ENCODE data around the gene GPR62. TPM values are rescaled to one million over a fixed set of nuclear protein-coding genes. Genes with fewer than 3 reads are reported as not detected.
"Not testable (repeated sequence)": the region's sequence is repeated elsewhere in the genome, so short reads cannot be mapped to it uniquely, and the experiment has no call there.

The GPR62 gene, protein sequence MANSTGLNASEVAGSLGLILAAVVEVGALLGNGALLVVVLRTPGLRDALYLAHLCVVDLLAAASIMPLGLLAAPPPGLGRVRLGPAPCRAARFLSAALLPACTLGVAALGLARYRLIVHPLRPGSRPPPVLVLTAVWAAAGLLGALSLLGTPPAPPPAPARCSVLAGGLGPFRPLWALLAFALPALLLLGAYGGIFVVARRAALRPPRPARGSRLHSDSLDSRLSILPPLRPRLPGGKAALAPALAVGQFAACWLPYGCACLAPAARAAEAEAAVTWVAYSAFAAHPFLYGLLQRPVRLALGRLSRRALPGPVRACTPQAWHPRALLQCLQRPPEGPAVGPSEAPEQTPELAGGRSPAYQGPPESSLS
- total RNA-seq (2014; rRNA removed; shearing (Covaris generic)) = 0.08 and 0.23 TPM in 2 replicates
- polyA plus RNA-seq (2015; cell fraction: cytosol; rRNA removed) = 0.08 and 0.09 TPM in 2 replicates
- polyA plus RNA-seq (2015; cell fraction: nucleus; rRNA removed) = 0.34 and 0.45 TPM in 2 replicates

- DNase-seq (ENCODE audit: low read depth) = no peak
Measured at GRCh38 chr3:51955175-51955892, at the start of gene GPR62. Gene GPR62, plus strand, starts transcription at chr3:51955381. Its CDS starts 272 bp downstream, at chr3:51955653.

GRCh38 chr3:51908026-51908425 lies 47.2 kb upstream of the GPR62 start:
- DNase-seq (ENCODE audit: low read depth) = no peak

- DNase-seq (ENCODE audit: low read depth) = no peak
Measured at GRCh38 chr3:51916418-51916817, 38.8 kb upstream of the GPR62 start.

- no peak for DNase-seq (ENCODE audit: low read depth)
Measured at GRCh38 chr3:51921081-51921578, 34.1 kb upstream of the GPR62 start.

DNA sequence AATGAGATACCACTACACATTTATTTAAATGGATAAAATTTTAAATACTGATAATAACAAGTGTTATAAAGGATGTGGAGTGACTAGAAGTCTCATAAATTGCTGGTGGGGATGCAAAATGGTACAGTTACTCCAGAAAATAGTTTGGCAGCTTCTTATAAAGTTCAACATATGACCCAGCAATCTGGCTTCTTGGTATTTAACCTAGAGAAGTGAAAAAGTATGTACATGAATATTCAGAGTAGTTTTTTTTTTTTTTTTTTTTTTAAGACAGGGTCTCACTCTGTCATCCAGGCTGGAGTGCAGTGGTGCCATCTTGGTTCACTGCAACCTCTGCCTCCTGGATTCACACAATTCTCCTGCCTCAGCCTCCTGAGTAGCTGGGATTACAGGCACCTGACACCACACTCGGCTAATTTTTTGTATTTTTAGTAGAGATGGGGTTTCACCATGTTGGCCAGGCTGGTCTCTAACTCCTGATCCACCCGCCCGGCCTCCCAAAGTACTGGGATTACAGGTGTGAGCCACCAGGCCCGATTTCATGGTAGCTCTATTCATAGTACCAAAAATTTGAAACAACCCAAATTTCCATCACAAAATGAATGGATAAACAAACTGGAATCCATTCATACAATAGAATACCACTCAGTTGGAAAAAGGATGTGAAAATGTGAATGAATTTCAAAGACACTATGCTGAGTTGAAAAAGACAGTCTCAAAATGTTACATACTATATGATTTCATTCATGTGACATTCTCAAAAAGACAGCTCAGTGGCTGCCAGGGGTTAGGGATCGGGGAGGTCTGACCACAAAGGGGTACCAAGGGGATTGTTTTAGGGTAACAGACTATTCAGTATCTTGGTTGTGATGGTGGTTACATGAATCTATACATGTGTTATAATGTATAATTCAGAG lies 27.9 kb upstream of the GPR62 start:
- DNase-seq (ENCODE audit: low read depth) = no peak

- no peak for DNase-seq (ENCODE audit: low read depth)
Measured at GRCh38 chr3:51928438-51928837, 26.7 kb upstream of the GPR62 start.

DNA sequence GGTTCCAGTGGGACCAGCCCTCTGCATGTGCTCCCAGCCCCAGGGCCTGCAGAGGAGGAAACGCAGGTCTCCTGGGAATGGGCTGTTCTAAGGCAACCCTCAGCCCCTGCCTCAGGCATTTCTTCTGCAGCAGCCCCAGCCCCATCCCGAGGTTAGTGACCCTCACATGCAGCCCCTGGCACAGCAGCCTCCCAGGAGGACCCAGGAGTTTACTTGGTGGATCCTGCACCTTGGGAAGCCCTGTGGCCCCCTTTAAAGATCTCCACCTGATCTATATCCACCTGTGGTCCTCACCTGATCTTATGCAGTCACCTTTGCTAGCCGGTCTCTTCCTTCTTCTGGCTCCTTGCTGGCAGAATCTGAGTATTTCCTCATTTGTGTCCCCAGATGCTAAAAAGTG lies 26.2 kb upstream of the GPR62 start:
- not testable (repeated sequence) for DNase-seq (ENCODE audit: low read depth)

GRCh38 chr3:51929420-51930003 lies 25.7 kb upstream of the GPR62 start:
- DNase-seq (ENCODE audit: low read depth) = peak; percentile 12

GRCh38 chr3:51930439-51930838 lies 24.7 kb upstream of the GPR62 start:
- no peak for DNase-seq (ENCODE audit: low read depth)

GRCh38 chr3:51931756-51932155 lies 23.4 kb upstream of the GPR62 start:
- DNase-seq (ENCODE audit: low read depth) = no peak

GRCh38 chr3:51932471-51933370 lies 22.5 kb upstream of the GPR62 start:
- DNase-seq (ENCODE audit: low read depth) = no peak

DNA sequence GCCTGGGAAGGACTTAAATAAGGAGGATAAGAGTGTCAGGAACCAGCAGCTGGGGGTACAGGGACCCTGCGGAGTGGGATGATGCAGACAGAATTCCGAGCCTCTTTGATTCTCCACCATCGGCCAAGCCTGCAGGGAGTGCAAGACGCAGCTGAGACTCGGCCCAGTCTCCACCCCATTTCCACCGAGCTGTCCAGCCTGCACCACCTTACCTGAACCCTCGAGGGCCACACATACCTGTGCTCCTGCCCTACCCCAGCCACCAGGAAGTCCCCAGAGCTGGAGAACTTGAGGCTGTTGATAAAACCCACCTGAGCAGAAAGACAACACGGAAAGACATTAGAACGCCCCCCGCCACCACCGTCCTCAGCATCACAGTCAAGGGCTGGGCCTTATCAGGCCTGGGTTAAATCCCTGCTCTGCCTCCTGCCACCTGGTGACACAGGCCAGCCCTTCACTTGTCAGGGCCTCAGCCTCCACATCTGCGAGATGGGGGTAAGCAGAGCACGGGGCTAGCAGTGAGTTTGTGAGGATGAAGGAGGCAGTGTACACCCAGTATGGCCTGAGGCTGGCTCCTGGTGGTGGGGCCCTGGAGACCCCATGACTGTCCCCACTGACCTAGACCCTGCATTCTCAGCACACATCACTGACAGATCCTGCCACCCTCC lies 21.6 kb upstream of the GPR62 start:
- no peak for DNase-seq (ENCODE audit: low read depth)

DNA sequence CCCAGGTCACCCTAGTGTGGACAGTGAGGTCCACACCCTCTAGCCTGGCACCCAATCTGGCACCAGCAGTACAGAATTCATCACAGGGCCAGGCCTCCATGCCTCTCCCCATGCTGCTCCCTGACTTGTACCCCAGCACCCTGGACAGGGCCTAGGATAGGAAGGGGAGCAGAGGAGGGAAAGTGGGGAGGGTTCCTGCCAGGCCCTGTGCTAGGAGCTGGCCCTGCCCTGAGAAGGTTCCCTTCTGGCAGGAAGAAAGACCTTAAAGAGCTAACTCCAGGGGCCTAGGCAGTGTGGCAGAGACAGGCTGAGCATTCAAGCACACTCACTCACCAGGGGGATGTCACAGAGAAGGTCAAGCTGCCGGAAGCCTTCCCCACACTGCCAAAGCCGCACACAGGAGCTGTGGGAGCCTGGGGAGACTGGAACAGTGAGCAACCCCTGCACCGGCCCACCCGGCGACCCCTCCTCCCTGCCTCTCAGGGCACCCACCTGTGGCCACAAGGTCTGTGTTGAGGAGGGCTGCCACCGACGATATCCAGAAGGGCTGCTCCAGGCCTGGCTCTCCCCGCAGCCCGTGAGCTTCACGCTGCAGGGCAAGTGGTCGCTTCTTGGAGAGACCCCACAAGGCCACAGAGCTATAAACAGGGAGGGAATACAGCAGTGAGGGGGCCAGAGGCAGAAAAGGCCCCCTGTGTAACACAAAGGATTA lies 20.9 kb upstream of the GPR62 start:
- DNase-seq (ENCODE audit: low read depth) = no peak

DNA sequence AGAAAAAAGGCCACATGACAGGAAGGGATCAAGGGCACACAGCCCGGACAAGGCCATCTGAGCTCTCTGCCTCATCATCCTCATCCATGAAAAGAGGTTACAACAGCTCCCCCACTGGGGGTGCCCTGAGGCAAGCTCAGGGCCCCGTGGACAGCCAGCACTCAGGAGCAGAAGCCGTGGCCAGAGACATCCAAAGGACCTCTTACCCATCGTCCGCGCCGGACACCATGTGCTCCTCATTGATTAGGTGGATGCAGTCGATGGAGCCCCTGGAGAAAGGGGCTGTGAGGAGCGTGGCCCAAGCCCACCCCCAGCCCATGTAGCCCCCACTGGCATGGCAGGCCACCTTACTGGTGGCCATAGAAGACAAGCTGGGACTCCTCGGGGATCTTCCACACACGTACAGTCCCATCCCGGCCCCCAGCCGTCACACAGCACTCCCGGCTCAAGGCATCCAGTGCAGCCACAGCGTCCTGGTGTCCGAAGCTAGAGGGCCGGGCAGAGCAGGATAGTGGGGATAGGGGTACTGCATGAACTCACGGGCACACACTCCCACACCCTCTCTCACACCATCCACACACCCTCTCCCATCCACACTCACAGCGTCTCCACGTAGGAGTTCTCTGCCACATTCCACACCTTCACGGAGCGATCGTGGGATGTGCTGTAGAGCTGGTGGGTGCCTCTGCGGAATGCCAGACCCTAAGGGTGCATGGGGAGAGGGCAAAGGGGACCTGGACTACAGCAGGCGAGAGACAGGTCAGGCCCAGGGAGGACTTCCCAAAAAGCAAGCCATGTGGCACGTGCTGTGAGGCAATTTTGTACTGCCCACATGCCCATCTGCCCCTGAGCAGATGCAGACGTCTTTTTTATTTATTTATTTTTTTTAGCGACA lies 19.9 kb upstream of the GPR62 start:
- no peak for DNase-seq (ENCODE audit: low read depth)

DNA sequence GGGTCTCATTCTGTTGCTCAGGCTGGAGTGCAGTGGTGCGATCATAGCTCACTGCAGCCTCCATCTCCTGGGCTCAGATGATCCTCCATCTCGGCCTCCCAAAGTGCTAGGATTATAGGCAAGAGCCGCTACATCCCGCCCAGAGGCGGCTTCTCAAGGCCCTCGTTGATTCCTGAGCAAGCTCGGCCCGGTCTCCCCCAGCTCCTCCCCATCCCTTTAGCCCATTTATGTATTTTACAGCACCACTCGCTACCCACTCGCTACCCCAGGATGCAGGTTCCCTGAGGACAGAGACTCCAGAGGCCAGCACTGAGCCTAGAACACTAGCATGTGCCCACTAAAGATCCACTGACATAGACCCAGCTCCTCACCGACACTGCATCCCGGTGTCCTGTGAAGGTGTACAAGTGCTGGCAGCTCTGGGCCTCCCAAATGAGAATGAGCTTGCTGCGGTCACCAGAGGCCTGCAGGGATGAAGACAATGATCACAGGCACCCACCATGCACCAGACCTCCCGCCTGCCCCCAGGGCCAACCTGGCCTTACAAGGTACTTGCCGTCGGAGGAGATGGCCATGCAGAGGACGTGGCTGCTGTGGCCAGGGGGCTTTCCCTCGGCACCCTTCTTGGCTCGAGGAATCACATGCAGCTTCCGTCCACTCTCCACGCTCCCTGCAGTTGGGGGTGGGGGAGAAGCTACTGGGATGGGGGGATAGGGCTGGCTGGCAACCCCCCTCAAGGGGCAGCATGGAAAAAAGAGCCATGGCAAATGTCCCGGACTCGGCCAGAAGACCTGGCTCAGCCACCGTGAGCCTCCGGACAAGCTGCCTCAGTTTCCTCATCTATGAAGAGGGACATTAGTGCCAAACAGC lies 19.1 kb upstream of the GPR62 start:
- DNase-seq (ENCODE audit: low read depth) = no peak

- DNase-seq (ENCODE audit: low read depth) = peak; percentile 37
Measured at GRCh38 chr3:51937014-51937413, 18.2 kb upstream of the GPR62 start.

Data from HT1080 (cell line).